HG02571 (cell line): ENCODE results near the gene MYO18B.

ENCODE experiments used
- ATAC-seq: cut with Tn5 transposase; IDR thresholded peaks from one replicate; pipeline ENCODE4 v1.9.1; 2021; ENCODE audit warnings: mild to moderate bottlenecking, moderate library complexity; ENCODE audit not compliant: unreplicated experiment

The MYO18B gene

GRCh38 chr22:26033586-26033985 is 291.6 kb downstream of the MYO18B start:
- no peak for ATAC-seq

DNA sequence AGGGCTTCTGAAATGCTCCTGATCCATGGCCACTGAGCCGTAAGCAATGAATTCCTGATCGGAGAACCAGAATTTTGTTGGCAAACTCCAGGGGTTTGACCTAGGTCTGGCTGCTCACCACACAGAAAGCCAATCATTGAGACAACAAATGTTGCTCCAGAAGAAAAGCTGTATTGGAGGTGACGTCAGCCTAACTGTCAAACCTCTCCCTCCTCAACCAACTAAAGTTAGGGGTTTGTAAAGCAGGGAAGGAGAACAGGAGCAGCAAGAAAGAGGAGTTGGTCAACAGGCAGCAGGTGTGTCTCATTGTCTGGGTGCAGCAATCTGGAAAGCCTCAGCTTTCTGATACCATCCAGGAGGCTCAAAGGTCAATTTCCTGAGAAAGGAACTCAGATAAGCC is 293.5 kb downstream of the MYO18B start:
- ATAC-seq, result no peak

DNA sequence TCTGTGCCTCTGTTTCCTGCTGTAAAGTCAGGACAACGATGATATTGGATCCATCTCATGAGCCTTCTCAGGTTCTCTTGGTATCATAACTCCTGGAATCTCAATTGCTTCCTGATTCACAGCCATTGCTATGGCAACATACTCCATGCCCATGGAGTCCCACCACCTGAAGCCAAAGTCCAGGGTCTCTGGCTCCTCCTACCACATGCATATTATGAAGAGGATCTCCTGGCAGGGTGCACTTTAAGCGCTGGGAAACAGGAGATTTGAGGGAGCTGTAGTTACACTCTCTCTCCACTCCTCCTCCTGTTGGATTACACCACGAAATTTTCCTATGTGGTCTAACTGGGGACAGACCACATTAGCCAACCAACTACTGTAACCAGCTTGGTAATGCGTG is 296.4 kb downstream of the MYO18B start:
- ATAC-seq, result no peak

- ATAC-seq, result no peak
These were observed 299.9 kb downstream of the MYO18B start for GRCh38 chr22:26041931-26042330.

GRCh38 chr22:26043031-26043430 is 301.0 kb downstream of the MYO18B start:
- no peak for ATAC-seq

GRCh38 chr22:26045051-26045450 is 303.1 kb downstream of the MYO18B start:
- no peak for ATAC-seq

- ATAC-seq, result no peak
These were observed 303.9 kb downstream of the MYO18B start for GRCh38 chr22:26045860-26046259.

DNA sequence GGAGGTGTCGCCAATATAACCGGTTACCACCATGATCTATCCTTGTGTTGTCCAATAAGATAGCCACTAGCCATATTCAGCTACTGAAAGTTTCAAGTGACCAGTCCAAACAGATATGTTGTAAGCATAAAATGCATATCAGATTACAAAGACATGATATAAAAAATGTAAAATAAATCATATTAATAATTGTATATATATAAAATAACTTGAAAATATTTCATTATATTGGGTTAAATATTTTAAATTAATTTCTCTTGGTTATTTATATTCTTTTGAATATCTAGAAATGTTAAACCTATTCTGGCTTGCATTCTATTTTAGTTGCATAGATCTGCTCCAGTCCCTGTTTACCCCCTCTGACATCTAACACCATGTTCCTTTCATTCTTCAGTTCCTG is 305.5 kb downstream of the MYO18B start:
- ATAC-seq, result no peak

- ATAC-seq, result no peak
These were observed 305.9 kb downstream of the MYO18B start for GRCh38 chr22:26047920-26048319.

GRCh38 chr22:26050079-26050478 is 308.1 kb downstream of the MYO18B start:
- ATAC-seq, result no peak

GRCh38 chr22:26053737-26054316 is 311.8 kb downstream of the MYO18B start:
- no peak for ATAC-seq

GRCh38 chr22:26054841-26055605 is 313.0 kb downstream of the MYO18B start:
- no peak for ATAC-seq

- ATAC-seq, result no peak
These were observed 313.7 kb downstream of the MYO18B start for GRCh38 chr22:26055693-26056092.

- ATAC-seq, result no peak
These were observed 314.6 kb downstream of the MYO18B start for GRCh38 chr22:26056455-26057200.

DNA sequence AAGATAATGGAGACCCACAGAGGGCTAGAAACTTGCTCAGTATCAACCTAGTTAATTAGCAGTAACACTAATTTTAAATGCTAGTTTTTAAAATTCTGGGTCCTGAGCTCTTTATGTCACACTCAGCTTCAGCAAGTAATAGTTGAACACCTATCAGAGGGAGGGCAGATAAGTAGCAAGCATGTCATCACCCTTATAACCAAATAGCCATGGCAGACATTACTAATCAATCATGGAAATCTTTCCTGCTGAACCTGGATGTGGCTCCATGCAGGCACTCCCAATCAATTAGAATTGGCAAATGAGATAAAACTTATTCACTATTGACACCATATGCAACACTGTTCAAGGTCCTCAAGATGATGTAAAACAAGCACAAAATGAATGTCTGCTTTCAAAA is 315.7 kb downstream of the MYO18B start:
- ATAC-seq, result no peak

DNA sequence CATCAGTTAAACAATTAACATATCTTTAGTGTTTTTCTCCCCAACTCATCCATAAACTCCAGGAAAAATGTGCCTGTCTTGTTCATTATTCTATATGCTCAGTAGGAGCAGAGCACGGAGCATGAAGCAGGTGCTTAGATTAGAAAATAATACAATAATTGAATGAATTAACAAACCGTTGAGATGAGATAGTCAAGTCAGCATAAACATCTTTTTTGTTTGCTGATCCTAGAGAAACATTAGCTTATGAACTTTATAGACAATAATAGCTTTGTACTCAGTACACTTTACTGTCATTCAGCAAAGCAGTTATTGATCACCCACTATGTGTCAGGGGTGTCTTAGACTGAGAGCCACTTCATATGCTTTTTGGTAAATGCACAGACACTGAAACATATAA is 322.1 kb downstream of the MYO18B start:
- ATAC-seq, result no peak

DNA sequence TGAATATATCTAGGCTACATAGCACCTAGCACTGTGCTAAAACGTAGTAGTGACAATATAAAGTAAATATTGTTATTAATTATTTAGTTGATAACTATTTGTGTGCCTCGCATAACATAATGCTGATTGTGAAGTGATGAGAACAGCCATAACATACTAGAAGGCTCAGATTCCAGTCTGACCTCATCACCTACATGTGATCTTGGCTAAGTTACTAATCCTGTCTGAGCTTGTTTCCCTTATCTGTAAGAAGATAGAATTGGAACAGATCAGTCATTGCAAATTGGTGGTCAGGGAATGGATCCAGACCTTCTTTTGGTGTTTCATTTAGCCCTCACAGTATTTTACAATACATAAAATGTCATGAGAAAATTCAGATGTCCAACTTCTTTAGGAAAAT is 323.9 kb downstream of the MYO18B start:
- no peak for ATAC-seq

- ATAC-seq, result no peak
These were observed 324.5 kb downstream of the MYO18B start for GRCh38 chr22:26066534-26066933.

GRCh38 chr22:26068571-26068970 is 326.6 kb downstream of the MYO18B start:
- ATAC-seq, result no peak

- no peak for ATAC-seq
These were observed 330.6 kb downstream of the MYO18B start for GRCh38 chr22:26072621-26073020.

GRCh38 chr22:26075251-26075650 is 333.3 kb downstream of the MYO18B start:
- ATAC-seq, result no peak

DNA sequence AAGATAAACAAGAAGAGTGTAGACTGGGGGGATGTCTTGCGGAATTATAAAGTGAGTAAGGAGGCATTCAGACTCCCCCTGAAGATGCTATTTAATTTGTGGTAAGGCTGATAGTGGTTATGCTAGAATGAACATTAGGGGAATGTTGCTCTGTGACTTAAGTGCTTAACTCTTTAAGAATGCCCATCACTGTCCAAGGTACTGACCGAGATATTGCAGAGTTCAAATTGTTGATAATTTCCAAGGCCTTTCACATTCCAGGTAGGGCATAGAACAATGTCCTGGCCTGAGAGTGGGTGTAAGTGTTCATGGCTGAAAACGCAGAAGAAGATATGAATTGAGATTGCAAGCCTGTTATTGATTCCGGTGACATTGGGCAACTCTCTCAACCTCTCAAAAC is 337.0 kb downstream of the MYO18B start:
- no peak for ATAC-seq
